Peyer's patch (tissue), 4 donors: ENCODE results near the gene PRDM5. TPM values are rescaled to one million over a fixed set of nuclear protein-coding genes. Genes with fewer than 3 reads are reported as not detected.

Source experiments
- DNase-seq, 3 donors: peaks; one replicate each; pipeline ENCODE4 v3.0.0-alpha.2; 2017 to 2019
- H3K27ac ChIP-seq, 4 donors: fragments of 200-600 bp; sonication (generic); one replicate each; pipeline ENCODE4 v1.5.1; 2016 to 2019
- H3K27me3 ChIP-seq, 2 donors: fragments of 200-600 bp; sonication (generic); one replicate each; pipeline ENCODE4 v1.5.1; 2019
- H3K36me3 ChIP-seq, 3 donors: fragments of 200-600 bp; sonication (generic); one replicate each; pipeline ENCODE4 v1.5.1; 2016 to 2019
- H3K4me1 ChIP-seq, 4 donors: fragments of 200-600 bp; sonication (generic); one replicate each; pipeline ENCODE4 v1.5.1; 2016 to 2019
- H3K4me3 ChIP-seq, 4 donors: fragments of 200-600 bp; sonication (generic); 1 replicate in 3 of 4; 2 replicates in 1 of 4; pipeline ENCODE4 v1.5.1; 2016 to 2019; ENCODE audit warnings: mild to moderate bottlenecking in 1 of 4
- H3K9me3 ChIP-seq, 4 donors: fragments of 200-600 bp; sonication (generic); one replicate each; pipeline ENCODE4 v1.5.1; 2016 to 2019; ENCODE audit warnings: mild to moderate bottlenecking in 1 of 4
- CTCF ChIP-seq, 6 experiments: fragments of 450-650 bp in 4 of 6; fragments of 200-600 bp in 2 of 6; sonication (generic) in 1 of 6; IDR thresholded peaks; one replicate each; pipeline ENCODE4 v1.5.1; 2017 to 2019; ENCODE audit warnings: antibody characterized with exemption in 6 of 6, mild to moderate bottlenecking in 3 of 6, moderate library complexity in 1 of 6
- POLR2A ChIP-seq, 2 donors: fragments of 450-650 bp; IDR thresholded peaks; one replicate each; pipeline ENCODE4 v1.5.1; 2017; ENCODE audit warnings: antibody characterized with exemption in 2 of 2, mild to moderate bottlenecking in 2 of 2, moderate library complexity in 2 of 2
- total RNA-seq, 4 donors: library from RNA; depleted of rRNA; stranded (reverse); fragments of >200 nt; gene quantifications; one replicate each; pipeline ENCODE4 v1.1.0, GENCODE V29; 2016

PRDM5 gene
- total RNA-seq, 4 donors from 2014 or later = 3.9 to 9.9 (median 5.3) TPM

GRCh38 chr4:120843849-120844527, 78.5 kb downstream of the PRDM5 start:
- no peak overlapping the region for H3K4me3 ChIP-seq
- H3K27me3 ChIP-seq = no peaks in the 10 kb centered on the region
- no peaks in the 10 kb centered on the region for H3K9me3 ChIP-seq
- DNase-seq = peak in 2 of 3 donors; percentile 61 to 62
- TF ChIP-seq CTCF (IDR thresholded peaks at IDR 0.05) (peak in 3 of 6 experiments; percentile 38 to 53 (median 46)), POLR2A (IDR thresholded peaks at IDR 0.05) (no peak)
- no peak overlapping the region for H3K27ac ChIP-seq
- H3K4me1 ChIP-seq = no peaks in the 10 kb centered on the region
- no peaks in the 10 kb centered on the region for H3K36me3 ChIP-seq

- Histone ChIP-seq H3K4me1 (no peaks in the 10 kb centered on the region), H3K27ac (no peak overlapping the region), H3K9me3 (no peaks in the 10 kb centered on the region), H3K27me3 (no peaks in the 10 kb centered on the region), H3K36me3 (no peaks in the 10 kb centered on the region), H3K4me3 (no peak overlapping the region)
- TF ChIP-seq POLR2A (IDR thresholded peaks at IDR 0.05) (no peak), CTCF (IDR thresholded peaks at IDR 0.05) (no peak)
- DNase-seq = no peak
Observed at GRCh38 chr4:120842031-120842430, 80.5 kb downstream of the PRDM5 start.

GRCh38 chr4:120841580-120841979, 80.9 kb downstream of the PRDM5 start:
- Histone ChIP-seq H3K36me3 (no peaks in the 10 kb centered on the region), H3K9me3 (no peaks in the 10 kb centered on the region), H3K4me1 (no peaks in the 10 kb centered on the region), H3K27ac (no peak overlapping the region), H3K27me3 (no peaks in the 10 kb centered on the region), H3K4me3 (no peak overlapping the region)
- TF ChIP-seq CTCF (IDR thresholded peaks at IDR 0.05) = no peak
- no peak for DNase-seq

- no peaks in the 10 kb centered on the region for H3K27me3 ChIP-seq
- TF ChIP-seq CTCF (IDR thresholded peaks at IDR 0.05) (no peak), POLR2A (IDR thresholded peaks at IDR 0.05) (no peak)
- no peaks in the 10 kb centered on the region for H3K4me1 ChIP-seq
- H3K9me3 ChIP-seq = no peaks in the 10 kb centered on the region
- no peaks in the 10 kb centered on the region for H3K36me3 ChIP-seq
- H3K27ac ChIP-seq = no peak overlapping the region
- H3K4me3 ChIP-seq = no peak overlapping the region
- DNase-seq = no peak
Observed at GRCh38 chr4:120839974-120840751, 82.4 kb downstream of the PRDM5 start.

- H3K27ac ChIP-seq = no peak overlapping the region
- no peaks in the 10 kb centered on the region for H3K9me3 ChIP-seq
- H3K36me3 ChIP-seq = no peaks in the 10 kb centered on the region
- no peak overlapping the region for H3K4me3 ChIP-seq
- no peaks in the 10 kb centered on the region for H3K4me1 ChIP-seq
- no peaks in the 10 kb centered on the region for H3K27me3 ChIP-seq
- no peak for TF ChIP-seq POLR2A (IDR thresholded peaks at IDR 0.05)
- no peak for TF ChIP-seq CTCF (IDR thresholded peaks at IDR 0.05)
- no peak for DNase-seq
Observed at GRCh38 chr4:120839334-120839973, 83.1 kb downstream of the PRDM5 start.
